Renal cortex interstitium (tissue), 11 donors: ENCODE results near the gene PSMD9. TPM values are rescaled to one million over a fixed set of nuclear protein-coding genes. Genes with fewer than 3 reads are reported as not detected.
"Not testable (repeated sequence)": the region's sequence is repeated elsewhere in the genome, so short reads cannot be mapped to it uniquely, and the experiment has no call there.

Experiments used
- DNase-seq, 11 donors: peaks; one replicate each; pipeline ENCODE4 v3.0.0-alpha.2; 2013; ENCODE audit warnings: low read depth in 9 of 11, low spot score in 4 of 11; ENCODE audit errors: extremely low read depth in 1 of 11
- polyA plus RNA-seq, 3 donors: library from polyadenylated mRNA; unstranded; fragments of 120-200 nt; gene quantifications; one replicate each; pipeline ENCODE4 v1.2.1, GENCODE V29; 2013; ENCODE audit not compliant: insufficient read length in 3 of 3

PSMD9 gene
- polyA plus RNA-seq, 3 donors = 48.0 to 61.5 (median 54.7) TPM

DNA sequence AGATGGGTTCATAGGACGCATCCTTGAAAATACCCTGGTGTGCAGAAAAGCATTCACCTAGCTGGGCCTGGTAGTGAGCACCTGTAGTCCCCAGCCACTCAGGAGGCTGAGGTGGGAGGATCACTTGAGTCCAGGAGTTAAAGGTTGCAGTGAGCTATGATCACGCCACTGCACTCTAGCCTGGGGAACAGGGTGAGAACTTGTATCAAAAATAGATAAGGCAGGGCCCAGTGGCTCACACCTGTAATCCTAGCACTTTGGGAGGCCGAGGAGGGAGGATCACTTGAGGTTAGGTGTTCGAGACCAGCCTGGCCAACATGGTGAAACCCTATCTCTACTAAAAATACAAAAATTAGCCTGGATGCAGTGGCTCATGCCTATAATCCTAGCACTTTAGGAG is 27.9 kb upstream of the PSMD9 start:
- DNase-seq = not testable (repeated sequence)

DNA sequence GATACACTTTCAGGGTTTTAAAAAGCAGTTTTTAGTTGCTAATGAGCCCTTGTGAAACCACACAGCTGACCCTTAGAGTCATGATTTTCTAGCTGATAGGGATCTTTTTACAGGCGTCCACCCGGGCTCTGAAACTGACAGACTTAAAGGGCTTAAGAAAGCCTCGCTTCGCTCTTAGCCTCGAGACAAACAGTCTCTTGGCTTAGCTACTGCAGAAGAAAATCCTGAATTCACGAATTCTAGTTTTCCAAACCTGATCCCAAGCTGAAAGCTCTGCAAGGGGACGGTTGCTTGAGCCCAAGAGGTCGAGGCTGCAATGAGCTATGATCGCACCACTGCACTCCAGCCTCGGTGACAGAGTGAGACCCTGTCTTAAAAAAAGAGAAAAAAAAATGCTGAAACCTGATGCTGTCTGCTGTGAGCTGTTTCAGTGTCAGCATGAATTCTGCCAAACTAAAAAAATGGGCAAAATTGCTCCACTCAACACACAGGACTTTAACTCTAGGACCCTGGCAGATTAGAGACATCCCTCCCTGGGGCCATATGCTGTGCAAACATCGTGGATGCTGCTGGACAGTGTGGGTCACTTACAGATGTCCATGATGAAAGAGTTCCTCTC is 26.8 kb upstream of the PSMD9 start:
- peak in 2 of 11 donors; percentile 15 to 31 for DNase-seq

GRCh38 chr12:121866331-121866730 is 22.3 kb upstream of the PSMD9 start:
- no peak for DNase-seq

DNA sequence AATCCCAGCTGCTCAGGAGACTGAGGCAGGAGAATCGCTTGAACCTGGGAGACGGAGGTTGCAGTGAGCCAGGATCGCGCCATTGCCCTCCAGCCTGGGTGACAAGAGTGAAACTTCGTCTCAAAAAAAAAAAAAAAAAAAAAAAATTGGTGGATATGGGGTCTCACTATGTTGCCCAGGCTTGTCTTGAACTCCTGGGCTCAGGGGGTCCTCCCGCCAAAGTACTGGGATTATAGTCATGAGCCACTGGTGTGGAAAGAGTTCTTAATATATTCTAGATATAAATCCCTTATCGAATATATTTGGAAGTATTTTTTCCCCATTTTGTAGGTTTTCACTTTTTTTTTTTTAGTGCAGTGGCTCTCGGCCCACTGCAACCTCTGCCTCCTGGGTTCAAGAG is 19.4 kb upstream of the PSMD9 start:
- DNase-seq = not testable (repeated sequence)

- DNase-seq = no peak
Measured at GRCh38 chr12:121871467-121871866, 17.1 kb upstream of the PSMD9 start.

- DNase-seq = peak in 5 of 11 donors; percentile 47 to 77 (median 66)
Measured at GRCh38 chr12:121872546-121873215, 15.9 kb upstream of the PSMD9 start.

- DNase-seq = no peak
Measured at GRCh38 chr12:121873216-121873569, 15.4 kb upstream of the PSMD9 start.

DNA sequence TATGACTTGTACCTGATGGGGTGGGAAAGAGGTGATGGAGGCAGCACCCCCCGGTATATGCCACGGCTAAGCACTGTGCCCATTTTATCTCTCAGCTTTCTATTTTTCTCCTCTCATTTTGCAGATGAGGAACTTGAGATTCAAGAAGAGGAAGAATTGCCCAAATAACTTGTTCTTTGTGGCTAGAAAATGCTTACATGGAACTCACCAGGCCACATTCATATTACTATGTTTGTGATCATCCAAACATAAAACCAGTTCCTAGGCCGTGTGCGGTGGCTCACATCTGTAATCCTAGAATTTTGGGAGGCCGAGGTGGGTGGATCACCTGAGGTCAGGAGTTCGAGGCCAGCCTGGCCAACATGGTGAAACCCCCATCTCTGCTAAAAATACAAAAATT is 14.5 kb upstream of the PSMD9 start:
- no peak for DNase-seq

DNA sequence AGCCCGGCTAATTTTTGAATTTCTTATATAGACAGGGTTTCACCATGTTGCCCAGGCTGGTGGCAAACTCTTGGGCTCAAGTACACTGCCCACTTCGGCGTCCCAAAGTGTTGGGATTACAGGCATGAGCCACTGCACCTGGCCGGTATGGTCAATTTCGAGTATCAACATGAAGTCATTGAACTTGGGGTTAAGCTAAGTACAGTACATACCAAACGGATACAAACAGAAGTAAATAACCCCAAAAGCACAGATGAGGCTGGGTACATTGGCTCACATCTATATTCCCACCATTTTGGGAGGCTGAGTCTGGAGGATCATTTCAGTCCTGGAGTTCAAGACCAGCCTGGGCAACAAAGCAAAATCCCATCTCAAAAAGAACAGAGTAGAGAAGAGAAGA is 13.0 kb upstream of the PSMD9 start:
- no peak for DNase-seq

GRCh38 chr12:121876080-121876447 is 12.5 kb upstream of the PSMD9 start:
- DNase-seq = not testable (repeated sequence)

- DNase-seq = no peak
Measured at GRCh38 chr12:121883315-121883660, 5.3 kb upstream of the PSMD9 start.

- not testable (repeated sequence) for DNase-seq
Measured at GRCh38 chr12:121885129-121885528, 3.5 kb upstream of the PSMD9 start.

DNA sequence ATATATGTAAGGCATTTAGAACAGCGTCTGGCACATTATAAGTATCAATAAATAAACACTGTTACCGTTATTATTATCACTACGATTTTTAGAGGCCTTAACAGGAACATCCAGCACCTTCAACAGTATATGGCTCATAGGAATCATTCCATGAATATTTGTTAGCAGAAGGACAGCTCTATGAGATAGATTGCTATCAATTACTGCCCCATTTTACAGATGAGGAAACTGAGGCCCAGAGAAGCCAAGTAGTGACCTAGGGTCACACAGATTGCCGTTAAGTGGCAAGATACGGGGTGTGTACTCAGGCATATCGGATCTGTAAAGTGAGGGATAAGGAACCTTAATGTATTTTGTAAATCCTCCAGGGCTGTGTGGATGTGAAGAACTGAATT is 510 bp upstream of the PSMD9 start:
- DNase-seq = no peak

- no peak for DNase-seq
Measured at GRCh38 chr12:121889274-121889624, 659 bp downstream of the PSMD9 start.

DNA sequence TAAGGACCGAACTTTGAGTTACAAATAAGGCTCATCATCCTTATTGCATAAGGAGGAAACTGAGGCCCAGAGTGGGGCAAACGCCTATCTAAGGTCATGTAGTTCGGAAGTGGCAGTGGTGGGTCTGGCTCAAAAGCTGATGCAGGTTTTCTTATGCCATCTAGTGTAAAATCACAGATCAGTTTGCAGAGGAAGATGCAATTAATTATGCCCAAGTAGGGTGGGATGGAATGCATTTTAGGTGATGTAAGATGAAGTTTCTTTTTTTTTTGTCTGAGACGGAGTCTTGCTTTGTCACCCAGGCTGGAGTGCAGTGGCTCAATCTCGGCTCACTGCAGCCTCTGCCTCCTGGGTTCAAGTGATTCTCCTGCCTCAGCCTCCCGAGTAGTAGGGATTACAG is 1.1 kb downstream of the PSMD9 start:
- not testable (repeated sequence) for DNase-seq

DNA sequence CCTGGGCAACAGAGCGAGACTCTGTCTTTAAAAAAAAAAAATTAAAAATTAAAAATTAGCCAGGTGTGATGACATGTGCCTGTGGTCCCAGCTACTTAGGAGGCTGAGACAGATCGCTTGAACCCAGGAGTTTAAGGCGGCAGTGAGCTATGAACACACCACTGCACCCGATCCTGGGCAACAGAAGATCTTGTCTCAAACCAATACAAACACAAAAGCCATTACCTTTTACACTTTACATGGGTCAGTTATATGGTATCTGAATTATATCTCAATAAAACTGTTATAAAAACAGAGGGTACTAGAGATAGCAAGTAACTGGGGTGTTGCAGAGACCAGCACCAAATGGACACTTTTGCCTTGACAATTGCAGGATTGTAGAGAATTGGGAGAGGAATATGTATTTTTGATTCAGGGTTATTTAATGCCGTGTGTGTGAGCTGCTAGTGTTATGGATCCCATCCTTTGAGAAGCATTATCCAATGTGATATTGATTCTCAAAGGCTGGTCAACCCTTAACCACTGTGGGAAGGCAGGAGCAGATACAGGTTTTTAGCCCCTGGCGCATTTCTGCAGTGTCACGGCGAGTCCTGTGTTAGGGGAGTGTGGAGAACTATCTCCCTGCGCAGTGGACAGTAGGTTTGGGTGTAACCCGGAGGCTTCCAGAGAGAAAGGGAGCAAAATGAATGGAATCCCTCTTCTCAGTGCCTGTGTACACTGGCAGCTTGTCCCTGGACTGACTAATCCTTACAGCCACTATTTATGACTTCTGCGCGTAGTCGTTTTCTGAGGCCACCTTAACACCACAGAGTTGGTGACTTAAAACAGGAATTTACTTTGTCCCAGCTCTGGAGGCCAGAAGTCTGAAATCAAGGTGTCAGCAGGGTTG is 4.3 kb downstream of the PSMD9 start:
- no peak for DNase-seq

DNA sequence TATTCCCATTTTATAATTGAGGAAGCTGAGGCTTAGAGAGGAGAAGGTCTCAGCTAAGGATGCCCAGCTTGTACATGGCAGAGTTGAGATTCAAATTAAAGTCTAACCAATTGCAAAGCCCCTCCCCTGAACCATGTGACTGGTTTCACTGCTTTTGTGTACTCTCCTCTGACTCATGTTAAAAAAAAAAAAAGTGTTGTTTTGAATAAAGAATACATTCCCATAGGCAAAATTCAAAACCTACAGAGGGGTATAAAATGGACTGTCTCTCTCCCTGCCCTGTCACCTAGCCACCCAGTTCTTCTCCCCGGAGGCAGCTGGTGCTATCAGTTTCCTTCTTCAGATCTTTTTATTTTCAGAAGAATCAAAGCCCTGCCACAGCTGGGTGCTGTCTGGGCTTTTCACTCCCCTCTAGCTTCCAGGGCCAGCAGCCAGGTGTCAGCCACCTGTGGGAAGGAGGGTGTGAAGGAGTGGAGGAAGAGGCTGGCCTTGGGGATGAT is 5.4 kb downstream of the PSMD9 start:
- peak in 2 of 11 donors; percentile 22 to 33 for DNase-seq

DNA sequence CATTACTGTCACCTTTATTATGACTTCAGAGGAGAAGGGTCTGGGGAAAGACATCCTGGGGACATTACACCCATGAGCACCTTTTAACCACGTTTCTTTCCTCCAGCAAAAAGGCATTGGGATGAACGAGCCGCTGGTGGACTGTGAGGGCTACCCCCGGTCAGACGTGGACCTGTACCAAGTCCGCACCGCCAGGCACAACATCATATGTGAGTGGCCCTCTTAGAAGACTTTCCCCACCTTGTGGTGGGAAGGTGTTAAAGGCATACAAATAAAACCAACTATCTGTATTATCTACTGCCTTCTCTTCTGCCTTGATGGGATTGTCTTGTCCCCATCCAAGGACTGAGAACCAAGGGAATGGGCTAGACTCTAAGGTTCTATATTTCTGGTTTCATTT is 6.0 kb downstream of the PSMD9 start:
- peak in 2 of 11 donors; percentile 26 to 52 for DNase-seq

DNA sequence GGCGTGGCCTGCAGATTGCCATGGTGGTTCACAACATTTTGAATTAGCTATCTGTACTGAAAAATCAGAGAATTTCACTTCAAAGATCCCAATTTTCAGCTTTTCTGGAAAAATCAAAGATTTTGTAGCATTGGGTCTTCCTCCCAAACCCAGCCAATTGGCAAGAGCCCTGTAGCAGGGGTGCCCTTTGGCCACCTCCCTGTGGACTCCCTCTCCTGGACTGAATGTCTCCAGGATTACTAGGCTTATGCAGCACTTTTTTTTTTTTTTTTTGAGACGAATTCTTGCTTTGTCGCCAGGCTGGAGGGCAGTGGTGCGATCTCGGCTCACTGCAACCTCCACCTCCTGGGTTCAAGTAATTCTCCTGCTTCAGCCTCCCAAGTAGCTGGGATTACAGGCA is 9.7 kb downstream of the PSMD9 start:
- DNase-seq = no peak

GRCh38 chr12:121899590-121899989 is 11.0 kb downstream of the PSMD9 start:
- no peak for DNase-seq
